Activated B cell treated with CpG ODN at 0.5 μM for 24 hours (primary cell): ENCODE measurements around the gene PRKRIP1. TPM values are rescaled to one million over a fixed set of nuclear protein-coding genes. Genes with fewer than 3 reads are reported as not detected.

ENCODE experiments used
- ATAC-seq: fragments of 200-7000 bp; cut with Tn5 transposase; one replicate; pipeline ENCODE4 v1.10.0; 2021; ENCODE audit warnings: low read depth, mild to moderate bottlenecking, moderate library complexity
- CTCF ChIA-PET: fragments of 350-600 bp; sonication (Branson Sonifier 250); formaldehyde crosslinking; loops from one replicate; lab custom pipeline; 2021; ENCODE audit warnings: antibody characterized with exemption; lab: Charles Lee
- POLR2A ChIA-PET: fragments of 350-600 bp; sonication (Branson Sonifier 250); formaldehyde crosslinking; loops from one replicate; lab custom pipeline; 2021; ENCODE audit warnings: antibody characterized with exemption; lab: Charles Lee
- DNase-seq: peaks from one replicate; pipeline ENCODE4 v3.0.0; 2022
- H3K27ac Mint-ChIP-seq: one replicate; pipeline ENCODE4 v1.8.0; 2020; ENCODE audit warnings: mixed read lengths
- H3K27me3 Mint-ChIP-seq: one replicate; pipeline ENCODE4 v1.8.0; 2021; ENCODE audit warnings: mixed read lengths
- H3K36me3 Mint-ChIP-seq: one replicate; pipeline ENCODE4 v1.8.0; 2021; ENCODE audit warnings: low read depth, mixed read lengths
- H3K4me1 Mint-ChIP-seq: one replicate; pipeline ENCODE4 v1.8.0; 2021; ENCODE audit warnings: mixed read lengths
- H3K4me3 Mint-ChIP-seq: one replicate; pipeline ENCODE4 v1.8.0; 2020; ENCODE audit warnings: mild to moderate bottlenecking, mixed read lengths
- H3K9me3 Mint-ChIP-seq: one replicate; pipeline ENCODE4 v1.8.0; 2020; ENCODE audit warnings: mixed read lengths
- CTCF ChIP-seq: fragments of 200-600 bp; IDR thresholded peaks from one replicate; pipeline ENCODE4 v1.8.0; 2022; ENCODE audit warnings: antibody characterized with exemption, mild to moderate bottlenecking
- intact Hi-C: fragments of 100-400 bp; cut with micrococcal nuclease; formaldehyde crosslinking; loops from one replicate; pipeline ENCODE4 v1.15.1; 2024
- total RNA-seq: library from RNA; stranded (reverse); gene quantifications from 2 replicates; pipeline ENCODE4 v1.2.3, GENCODE V29; 2022

PRKRIP1 gene
- total RNA-seq, 1 donor from 2014 or later: 39.7 TPM

- ChIA-PET POLR2A (interaction anchor here (1.1 kb wide), 1 partner anchor 51 kb away, joined by 4 read pairs; no protein-coding TSS in a partner anchor), CTCF (no interaction called here)
- H3K27ac Mint-ChIP-seq: no peak overlapping the region
- no peak for ATAC-seq
- peaks cover 24% of the 10 kb centered on the region for H3K36me3 Mint-ChIP-seq
- DNase-seq: no peak
- intact Hi-C loops: no loop called here
- H3K9me3 Mint-ChIP-seq: no peaks in the 10 kb centered on the region
- no peaks in the 10 kb centered on the region for H3K27me3 Mint-ChIP-seq
- peaks cover under 1% of the 10 kb centered on the region for H3K4me1 Mint-ChIP-seq
- H3K4me3 Mint-ChIP-seq: no peak overlapping the region
- no peak for TF ChIP-seq CTCF
Measured at GRCh38 chr7:102455596-102455995, 59.4 kb downstream of the PRKRIP1 start.

GRCh38 chr7:102456327-102456726, 60.2 kb downstream of the PRKRIP1 start:
- no peak overlapping the region for H3K4me3 Mint-ChIP-seq
- H3K4me1 Mint-ChIP-seq: peaks cover 3% of the 10 kb centered on the region
- no peaks in the 10 kb centered on the region for H3K27me3 Mint-ChIP-seq
- CTCF ChIA-PET: no interaction called here
- H3K36me3 Mint-ChIP-seq: peaks cover 27% of the 10 kb centered on the region
- DNase-seq: no peak
- no peaks in the 10 kb centered on the region for H3K9me3 Mint-ChIP-seq
- no peak for ATAC-seq
- TF ChIP-seq CTCF: no peak
- intact Hi-C loops: no loop called here
- H3K27ac Mint-ChIP-seq: no peak overlapping the region
- POLR2A ChIA-PET: interaction anchor here (0.9 to 1.4 kb wide), 4 partner anchors 11 to 93 kb away, joined by 3 to 8 read pairs (median 4); no protein-coding TSS in a partner anchor

- intact Hi-C loops: no loop called here
- CTCF ChIA-PET: interaction anchor here (1.3 kb wide), 1 partner anchor 42 kb away, joined by 3 read pairs; no protein-coding TSS in a partner anchor
- Mint-ChIP-seq H3K4me3 (no peak overlapping the region), H3K27ac (no peak overlapping the region), H3K27me3 (no peaks in the 10 kb centered on the region), H3K4me1 (peaks cover 4% of the 10 kb centered on the region), H3K9me3 (no peaks in the 10 kb centered on the region), H3K36me3 (peaks cover 27% of the 10 kb centered on the region)
- ATAC-seq (no peak), DNase-seq (no peak)
- POLR2A ChIA-PET: interaction anchor here (1.0 to 1.4 kb wide), 2 partner anchors 12 to 45 kb away, joined by 3 to 8 read pairs; no protein-coding TSS in a partner anchor
- TF ChIP-seq CTCF: no peak
Measured at GRCh38 chr7:102457352-102457924, 61.3 kb downstream of the PRKRIP1 start.

GRCh38 chr7:102459221-102459844, 63.2 kb downstream of the PRKRIP1 start:
- peaks cover 17% of the 10 kb centered on the region for H3K4me1 Mint-ChIP-seq
- H3K36me3 Mint-ChIP-seq: peaks cover 27% of the 10 kb centered on the region
- intact Hi-C loops: no loop called here
- ChIA-PET CTCF (interaction anchor here (1.5 kb wide), 1 partner anchor 47 kb away, joined by 3 read pairs; no protein-coding TSS in a partner anchor), POLR2A (interaction anchor here (0.6 to 1.2 kb wide), 2 partner anchors 12 to 1581 kb away, joined by 3 to 4 read pairs; no protein-coding TSS in a partner anchor)
- no peak overlapping the region for H3K27ac Mint-ChIP-seq
- TF ChIP-seq CTCF: no peak
- DNase-seq: no peak
- H3K27me3 Mint-ChIP-seq: no peaks in the 10 kb centered on the region
- no peak for ATAC-seq
- H3K4me3 Mint-ChIP-seq: no peak overlapping the region
- no peaks in the 10 kb centered on the region for H3K9me3 Mint-ChIP-seq

GRCh38 chr7:102460467-102460866, 64.3 kb downstream of the PRKRIP1 start:
- H3K4me3 Mint-ChIP-seq: no peak overlapping the region
- intact Hi-C loops: no loop called here
- no peaks in the 10 kb centered on the region for H3K27me3 Mint-ChIP-seq
- no peak overlapping the region for H3K27ac Mint-ChIP-seq
- H3K36me3 Mint-ChIP-seq: peaks cover 25% of the 10 kb centered on the region
- ATAC-seq: no peak
- no peak for DNase-seq
- ChIA-PET CTCF (interaction anchor here (1.5 kb wide), 1 partner anchor 48 kb away, joined by 3 read pairs; no protein-coding TSS in a partner anchor), POLR2A (interaction anchor here (1.0 to 1.2 kb wide), 2 partner anchors 11 to 34 kb away, joined by 3 read pairs; no protein-coding TSS in a partner anchor)
- H3K9me3 Mint-ChIP-seq: no peaks in the 10 kb centered on the region
- peaks cover 20% of the 10 kb centered on the region for H3K4me1 Mint-ChIP-seq
- TF ChIP-seq CTCF: no peak
